Stimulated activated naive CD8-positive, alpha-beta T cell treated with anti-CD3 and anti-CD28 coated beads, Interleukin-15, Interleukin-2, amounts not matched to agents 100 ng/mL and 50 ng/mL, for 24 hours (primary cell): ENCODE measurements around the gene DNAJC6.
"Not testable (repeated sequence)": the region's sequence is repeated elsewhere in the genome, so short reads cannot be mapped to it uniquely, and the experiment has no call there.

Experiments
- H3K27ac Mint-ChIP-seq: one replicate; pipeline ENCODE4 v1.8.0; 2021; ENCODE audit warnings: mild to moderate bottlenecking, mixed read lengths
- H3K27me3 Mint-ChIP-seq: one replicate; pipeline ENCODE4 v1.8.0; 2021; ENCODE audit warnings: mixed read lengths
- H3K36me3 Mint-ChIP-seq: one replicate; pipeline ENCODE4 v1.8.0; 2021; ENCODE audit warnings: low read depth, mixed read lengths
- H3K4me1 Mint-ChIP-seq: one replicate; pipeline ENCODE4 v1.8.0; 2021; ENCODE audit warnings: low read depth, mixed read lengths
- H3K4me3 Mint-ChIP-seq: one replicate; pipeline ENCODE4 v1.8.0; 2021; ENCODE audit warnings: mild to moderate bottlenecking, mixed read lengths
- H3K9me3 Mint-ChIP-seq: one replicate; pipeline ENCODE4 v1.8.0; 2021; ENCODE audit warnings: mixed read lengths

Gene DNAJC6

GRCh38 chr1:65278376-65279069 lies 30.8 kb upstream of the DNAJC6 start:
- no peak overlapping the region for H3K27ac Mint-ChIP-seq
- H3K27me3 Mint-ChIP-seq = peaks cover 5% of the 10 kb centered on the region
- H3K9me3 Mint-ChIP-seq = no peaks in the 10 kb centered on the region
- no peaks in the 10 kb centered on the region for H3K4me1 Mint-ChIP-seq
- H3K4me3 Mint-ChIP-seq = no peak overlapping the region
- no peaks in the 10 kb centered on the region for H3K36me3 Mint-ChIP-seq

DNA sequence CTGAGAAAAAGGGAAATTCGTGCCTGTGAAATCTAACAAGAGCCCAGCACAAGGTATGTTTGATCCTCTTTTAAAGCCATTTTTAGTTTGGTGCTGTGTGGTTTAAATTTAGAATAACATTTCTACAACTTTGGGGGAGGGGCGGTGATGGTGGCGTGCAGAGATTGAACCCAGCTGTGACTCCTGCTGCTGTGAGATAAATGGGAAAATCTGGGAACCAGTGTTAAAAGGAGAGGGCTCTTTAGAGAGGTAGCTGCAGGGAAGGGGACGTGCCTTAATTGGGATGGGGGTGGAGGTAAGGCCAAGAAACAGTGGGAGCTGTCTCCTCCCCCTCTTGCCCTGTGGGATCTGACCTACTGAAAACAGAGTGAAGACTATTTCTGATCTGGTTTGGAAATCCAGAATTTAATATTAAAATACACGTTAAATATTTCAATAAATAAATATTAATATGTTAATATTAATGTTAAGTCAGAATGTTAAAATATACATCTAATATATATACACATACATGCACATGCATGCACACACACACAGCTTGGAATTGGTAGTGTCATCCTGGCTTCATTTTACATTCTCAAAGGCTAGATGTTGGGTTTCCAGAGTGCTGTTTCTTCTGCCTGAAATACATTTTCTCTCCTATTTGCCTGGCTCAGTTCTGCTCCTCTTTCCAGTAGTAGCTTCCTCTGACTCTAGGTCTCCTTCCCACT lies 30.1 kb upstream of the DNAJC6 start:
- H3K27me3 Mint-ChIP-seq = peaks cover 5% of the 10 kb centered on the region
- no peaks in the 10 kb centered on the region for H3K4me1 Mint-ChIP-seq
- no peaks in the 10 kb centered on the region for H3K9me3 Mint-ChIP-seq
- H3K27ac Mint-ChIP-seq = no peak overlapping the region
- H3K36me3 Mint-ChIP-seq = no peaks in the 10 kb centered on the region
- H3K4me3 Mint-ChIP-seq = no peak overlapping the region

DNA sequence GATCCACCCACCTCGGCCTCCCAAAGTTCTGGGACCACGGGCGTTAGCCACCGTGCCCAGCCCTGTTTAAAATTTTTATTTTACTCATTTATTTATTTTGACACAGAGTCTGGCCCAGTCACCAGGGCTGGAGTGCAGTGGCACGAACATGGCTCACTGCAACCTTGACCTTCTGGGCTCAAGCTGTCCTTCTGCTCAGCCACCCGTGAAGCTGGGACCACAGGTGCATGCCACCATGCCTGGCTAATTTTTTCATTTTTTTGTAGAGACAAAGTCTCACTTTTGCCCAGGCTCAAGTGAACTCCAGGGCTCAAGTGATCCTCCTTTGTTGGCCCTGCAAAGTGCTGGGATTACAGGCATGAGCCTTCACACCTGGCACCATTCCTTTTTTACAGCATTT lies 27.5 kb upstream of the DNAJC6 start:
- Mint-ChIP-seq H3K27me3 (peaks cover 12% of the 10 kb centered on the region), H3K9me3 (no peaks in the 10 kb centered on the region), H3K4me3 (no peak overlapping the region), H3K36me3 (no peaks in the 10 kb centered on the region), H3K4me1 (no peaks in the 10 kb centered on the region), H3K27ac (no peak overlapping the region)

DNA sequence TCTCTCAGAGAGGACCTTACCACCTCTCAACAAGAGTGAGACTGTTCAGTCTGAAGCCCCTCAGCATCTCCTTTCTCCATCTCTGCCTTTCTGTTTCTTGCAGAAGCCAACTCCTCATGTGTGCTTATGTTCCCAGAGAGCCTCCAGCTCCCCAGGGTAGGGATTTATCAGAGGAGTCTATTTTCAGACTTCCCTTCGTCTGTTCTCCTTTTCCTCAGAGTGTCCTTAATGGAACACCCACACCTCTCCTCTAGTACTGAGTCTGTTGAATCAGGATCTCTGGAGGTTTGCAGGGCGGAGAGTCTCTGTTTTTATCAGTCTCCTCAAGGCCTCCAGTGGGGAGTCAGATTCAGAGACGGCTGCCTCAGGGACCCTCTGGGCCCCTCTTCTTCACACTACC lies 25.1 kb upstream of the DNAJC6 start:
- no peaks in the 10 kb centered on the region for H3K9me3 Mint-ChIP-seq
- H3K27me3 Mint-ChIP-seq = peaks cover 7% of the 10 kb centered on the region
- H3K36me3 Mint-ChIP-seq = no peaks in the 10 kb centered on the region
- H3K4me3 Mint-ChIP-seq = no peak overlapping the region
- H3K27ac Mint-ChIP-seq = no peak overlapping the region
- no peaks in the 10 kb centered on the region for H3K4me1 Mint-ChIP-seq

DNA sequence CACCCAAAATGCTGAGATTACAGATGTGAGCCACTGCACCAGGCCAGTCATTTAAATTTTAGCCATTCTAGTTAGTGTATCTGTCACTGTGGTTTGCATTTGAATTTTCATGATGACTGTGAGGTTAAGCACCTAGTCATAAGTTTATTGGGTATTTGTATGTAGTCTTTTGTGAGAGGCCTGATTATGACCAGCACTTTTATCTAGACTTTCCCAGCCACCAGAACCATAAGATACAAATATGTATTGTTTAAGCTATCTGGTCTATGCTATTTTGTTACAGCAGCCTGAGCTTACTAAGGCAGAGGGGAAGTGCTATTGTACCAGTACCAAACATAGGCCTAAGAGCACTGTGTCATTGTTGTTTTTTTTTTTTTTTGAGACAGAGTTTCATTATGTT lies 19.9 kb upstream of the DNAJC6 start:
- H3K27ac Mint-ChIP-seq = no peak overlapping the region
- no peaks in the 10 kb centered on the region for H3K36me3 Mint-ChIP-seq
- H3K4me3 Mint-ChIP-seq = no peak overlapping the region
- H3K4me1 Mint-ChIP-seq = no peaks in the 10 kb centered on the region
- H3K27me3 Mint-ChIP-seq = peaks cover 7% of the 10 kb centered on the region
- H3K9me3 Mint-ChIP-seq = no peaks in the 10 kb centered on the region

GRCh38 chr1:65291818-65292217 lies 17.5 kb upstream of the DNAJC6 start:
- not testable (repeated sequence) for H3K9me3 Mint-ChIP-seq, H3K27ac Mint-ChIP-seq, H3K36me3 Mint-ChIP-seq, H3K4me3 Mint-ChIP-seq, H3K27me3 Mint-ChIP-seq, H3K4me1 Mint-ChIP-seq

- H3K27me3 Mint-ChIP-seq = peaks cover 4% of the 10 kb centered on the region
- H3K4me1 Mint-ChIP-seq = no peaks in the 10 kb centered on the region
- H3K36me3 Mint-ChIP-seq = no peaks in the 10 kb centered on the region
- no peak overlapping the region for H3K27ac Mint-ChIP-seq
- no peak overlapping the region for H3K4me3 Mint-ChIP-seq
- no peaks in the 10 kb centered on the region for H3K9me3 Mint-ChIP-seq
Observed at GRCh38 chr1:65292861-65293593, 16.3 kb upstream of the DNAJC6 start.

- no peaks in the 10 kb centered on the region for H3K4me1 Mint-ChIP-seq
- H3K9me3 Mint-ChIP-seq = no peaks in the 10 kb centered on the region
- H3K27me3 Mint-ChIP-seq = peaks cover 4% of the 10 kb centered on the region
- no peak overlapping the region for H3K4me3 Mint-ChIP-seq
- H3K36me3 Mint-ChIP-seq = no peaks in the 10 kb centered on the region
- H3K27ac Mint-ChIP-seq = no peak overlapping the region
Observed at GRCh38 chr1:65297706-65298105, 11.6 kb upstream of the DNAJC6 start.

- Mint-ChIP-seq H3K4me3 (no peak overlapping the region), H3K27me3 (peaks cover 4% of the 10 kb centered on the region), H3K4me1 (no peaks in the 10 kb centered on the region), H3K9me3 (no peaks in the 10 kb centered on the region), H3K36me3 (no peaks in the 10 kb centered on the region), H3K27ac (no peak overlapping the region)
Observed at GRCh38 chr1:65299328-65299727, 10.0 kb upstream of the DNAJC6 start.

DNA sequence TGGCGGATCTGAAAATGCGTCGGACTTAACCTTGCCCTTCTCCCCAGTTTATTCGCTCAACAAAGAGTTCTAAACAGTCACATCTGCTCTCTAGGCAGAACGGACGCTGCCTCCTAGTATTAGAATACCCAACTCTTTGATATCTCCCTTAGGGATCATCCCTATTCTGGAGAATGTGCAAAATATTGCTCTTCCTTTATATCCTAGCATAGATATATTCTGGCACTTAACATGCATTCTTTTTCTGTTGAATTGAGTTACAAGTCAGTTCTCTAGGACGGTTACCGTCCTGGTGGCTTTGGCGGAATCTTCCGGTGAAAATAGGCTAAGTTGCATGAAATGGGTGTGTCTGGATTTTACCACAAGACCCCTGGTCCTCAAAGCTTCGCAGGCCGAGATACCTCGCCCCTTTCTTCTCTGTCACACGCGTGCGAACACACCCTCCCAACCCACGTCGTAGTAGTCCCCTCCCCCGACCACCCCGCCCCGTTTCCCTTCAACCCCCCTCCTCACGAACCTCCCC lies 501 bp upstream of the DNAJC6 start:
- no peak overlapping the region for H3K4me3 Mint-ChIP-seq
- peaks cover 7% of the 10 kb centered on the region for H3K4me1 Mint-ChIP-seq
- H3K27me3 Mint-ChIP-seq = peaks cover 55% of the 10 kb centered on the region

DNA sequence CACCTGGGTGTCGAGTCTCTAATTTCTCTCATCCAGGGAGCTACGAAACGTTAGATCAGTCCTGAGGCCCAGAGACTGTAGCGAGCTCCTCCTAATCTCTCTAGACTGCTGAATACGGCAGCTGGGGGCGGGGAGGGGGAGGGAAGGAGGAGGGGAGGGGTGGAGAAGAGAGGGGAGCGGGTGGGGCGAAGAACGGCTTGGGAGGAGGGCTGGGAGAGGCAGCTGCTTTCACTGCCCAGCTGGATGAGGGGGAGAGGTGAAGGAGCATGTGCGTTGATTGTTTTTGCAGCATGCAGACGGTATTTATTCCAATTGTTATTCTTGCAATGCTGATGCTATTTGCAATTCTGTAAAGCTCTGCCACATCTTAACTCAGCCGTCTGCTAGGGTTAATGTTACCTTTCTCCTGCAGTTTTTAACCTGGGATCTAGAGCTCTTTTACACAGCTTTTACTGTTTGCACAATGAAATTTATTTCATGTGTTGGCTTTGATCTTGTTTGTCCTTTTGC lies 790 bp downstream of the DNAJC6 start:
- H3K4me3 Mint-ChIP-seq = no peak overlapping the region
- H3K27ac Mint-ChIP-seq = no peak overlapping the region
- peaks cover 7% of the 10 kb centered on the region for H3K4me1 Mint-ChIP-seq
- peaks cover 7% of the 10 kb centered on the region for H3K36me3 Mint-ChIP-seq
- peaks cover 11% of the 10 kb centered on the region for H3K9me3 Mint-ChIP-seq
- peaks cover 55% of the 10 kb centered on the region for H3K27me3 Mint-ChIP-seq

More for the DNA sequence above, 501 bp upstream of the DNAJC6 start:
- Mint-ChIP-seq H3K9me3 (peaks cover 11% of the 10 kb centered on the region), H3K36me3 (peaks cover 7% of the 10 kb centered on the region), H3K27ac (no peak overlapping the region)

GRCh38 chr1:65311760-65312159 lies 2.4 kb downstream of the DNAJC6 start:
- Mint-ChIP-seq H3K36me3 (peaks cover 7% of the 10 kb centered on the region), H3K27me3 (peaks cover 46% of the 10 kb centered on the region), H3K9me3 (peaks cover 11% of the 10 kb centered on the region), H3K4me1 (peaks cover 7% of the 10 kb centered on the region), H3K27ac (no peak overlapping the region), H3K4me3 (no peak overlapping the region)

DNA sequence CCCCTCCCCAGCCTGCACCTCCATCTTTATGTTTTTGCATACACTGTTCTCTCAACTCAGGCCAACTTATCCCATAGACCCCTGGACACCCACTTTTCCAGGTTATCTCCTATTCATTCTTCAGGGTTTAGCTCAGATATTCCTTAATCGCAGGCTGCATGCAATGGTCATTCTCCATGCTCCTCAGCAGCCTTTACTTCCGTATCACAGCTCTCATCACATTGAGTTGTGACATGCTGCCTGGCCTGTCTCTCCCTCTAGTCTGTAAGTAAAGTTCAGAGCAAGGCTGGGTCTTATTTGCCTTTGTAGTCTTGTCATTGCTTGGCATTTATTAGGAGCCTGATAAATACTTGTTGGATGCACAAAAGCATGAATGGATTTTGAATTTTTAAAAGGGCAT lies 6.9 kb downstream of the DNAJC6 start:
- peaks cover 15% of the 10 kb centered on the region for H3K27me3 Mint-ChIP-seq
- no peak overlapping the region for H3K27ac Mint-ChIP-seq
- H3K4me3 Mint-ChIP-seq = no peak overlapping the region
- peaks cover 6% of the 10 kb centered on the region for H3K9me3 Mint-ChIP-seq
- no peaks in the 10 kb centered on the region for H3K36me3 Mint-ChIP-seq
- H3K4me1 Mint-ChIP-seq = no peaks in the 10 kb centered on the region

DNA sequence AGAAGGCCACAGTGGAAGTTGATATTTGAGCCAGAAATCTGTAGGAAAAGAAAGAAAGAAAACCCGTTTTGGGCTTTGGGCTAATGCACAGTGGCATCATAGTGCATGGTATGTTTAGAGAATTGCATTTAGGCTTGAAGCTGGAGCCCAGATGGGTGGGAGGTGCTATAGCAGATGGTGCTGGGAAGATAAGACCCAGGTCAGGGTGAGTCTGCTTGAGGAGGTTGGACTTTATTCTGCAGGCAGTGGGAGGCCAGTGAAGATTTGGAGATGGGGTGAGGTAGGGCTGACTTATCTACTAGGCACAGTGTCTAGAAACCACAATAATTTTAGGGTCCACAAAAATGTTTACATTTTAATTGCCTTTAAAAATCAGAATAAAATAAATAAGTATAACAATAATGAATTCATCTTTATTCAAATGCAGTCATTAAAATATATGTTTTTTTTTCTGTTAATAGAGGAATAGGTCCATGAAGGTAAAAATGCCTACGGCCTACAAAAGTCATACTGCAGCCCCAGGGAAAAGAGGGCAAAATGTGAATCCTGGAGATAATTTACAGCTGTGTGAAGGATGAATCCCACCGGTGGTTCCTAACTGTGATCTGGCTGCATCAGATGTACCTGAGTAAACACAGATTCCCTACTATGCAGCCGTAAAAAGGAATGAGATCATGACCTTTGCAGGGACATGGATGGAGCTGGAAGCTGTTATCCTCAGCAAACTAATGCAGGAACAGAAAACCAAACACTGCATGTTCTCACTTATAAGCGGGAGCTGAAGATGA lies 8.7 kb downstream of the DNAJC6 start:
- peaks cover 6% of the 10 kb centered on the region for H3K9me3 Mint-ChIP-seq
- H3K4me1 Mint-ChIP-seq = peaks cover under 1% of the 10 kb centered on the region
- no peaks in the 10 kb centered on the region for H3K36me3 Mint-ChIP-seq
- no peak overlapping the region for H3K27ac Mint-ChIP-seq
- H3K27me3 Mint-ChIP-seq = peaks cover 7% of the 10 kb centered on the region
- no peak overlapping the region for H3K4me3 Mint-ChIP-seq
